Measurements from ENCODE around the gene SLC35F1. TPM values are rescaled to one million over a fixed set of nuclear protein-coding genes. Genes with fewer than 3 reads are reported as not detected.

The SLC35F1 gene
- total RNA-seq, 1 experiment from 2014 or later: 4.3 TPM

GRCh38 chr6:118207947-118208346 lies 300.9 kb downstream of the SLC35F1 start:
- H3K9me3 ChIP-seq (ENCODE audit: control insufficient read depth, low read depth, low read length): no peaks in the 10 kb centered on the region
- H3K56ac ChIP-seq (ENCODE audit: insufficient read length, low read depth, low read length): no peak overlapping the region
- H3K79me1 ChIP-seq (ENCODE audit: insufficient read depth, low read depth, low read length, poor library complexity, severe bottlenecking): no peaks in the 10 kb centered on the region
- no CpG with 5 or more reads among the region's 10 CpGs for WGBS (ENCODE audit: extremely low coverage, insufficient read length, low lambda C conversion rate)
- no peak overlapping the region for H2BK120ac ChIP-seq (ENCODE audit: low read depth, low read length, poor library complexity, severe bottlenecking)
- H2BK5ac ChIP-seq (ENCODE audit: insufficient read length, low read length): no peak overlapping the region
- Mint-ChIP-seq H3K27ac (no peak overlapping the region), H3K4me3 (no peak overlapping the region), H3K9me3 (no peaks in the 10 kb centered on the region; a peak in 1 of 5 replicates), H3K4me1 (peaks cover 9 to 20% of the 10 kb centered on the region in 2 experiments), H3K27me3 (ENCODE audit: low read depth) (no peaks in the 10 kb centered on the region), H3K36me3 (ENCODE audit: insufficient read depth in 1 of 3, low read depth in 3 of 3) (no peaks in the 10 kb centered on the region; a peak in 1 of 7 replicates)
- no peak overlapping the region for H3K14ac ChIP-seq (ENCODE audit: insufficient read depth, low read length)
- DNase-seq: no peak
- H3K18ac ChIP-seq (ENCODE audit: insufficient read length, low read depth, low read length): no peak overlapping the region
- H2BK20ac ChIP-seq (ENCODE audit: low read depth, low read length, poor library complexity, severe bottlenecking): no peak overlapping the region
- H3K79me2 ChIP-seq (ENCODE audit: insufficient read depth, low read length): no peaks in the 10 kb centered on the region
- no peaks in the 10 kb centered on the region for H3K23me2 ChIP-seq (ENCODE audit: insufficient read length, low read depth, low read length, poor library complexity, severe bottlenecking)
- H2AFZ ChIP-seq (ENCODE audit: low read length): no peak overlapping the region
- H4K20me1 ChIP-seq (ENCODE audit: control insufficient read depth, insufficient read depth, insufficient read length): no peaks in the 10 kb centered on the region
- H3K4ac ChIP-seq (ENCODE audit: low read depth, low read length): no peak overlapping the region
- H3K27ac ChIP-seq (ENCODE audit: insufficient read length, low read depth, low read length): no peak overlapping the region
- H3T11ph ChIP-seq (ENCODE audit: low read length): no peak overlapping the region
- no peak overlapping the region for H4K8ac ChIP-seq (replicated peaks; ENCODE audit: insufficient read length, low read depth, low read length)
- no peak overlapping the region for H3K4me2 ChIP-seq (ENCODE audit: insufficient read depth, insufficient read length, low read length)
- H2BK12ac ChIP-seq (ENCODE audit: insufficient read length, low read depth, low read length): no peak overlapping the region
- H2BK15ac ChIP-seq (ENCODE audit: low read depth, low read length): no peak overlapping the region
- H3K9ac ChIP-seq (ENCODE audit: extremely low read depth, insufficient read length, low read length): no peak overlapping the region
- no peaks in the 10 kb centered on the region for H3K4me1 ChIP-seq (ENCODE audit: insufficient read depth, low read length)
- TF ChIP-seq CTCF (conservative IDR thresholded peaks at IDR 0.05): no peak
- H4K5ac ChIP-seq (ENCODE audit: insufficient read length, low read depth, low read length): no peak overlapping the region
- no peak overlapping the region for H4K91ac ChIP-seq (ENCODE audit: insufficient read length, low read depth, low read length)
- no peak overlapping the region for H2AK5ac ChIP-seq (ENCODE audit: insufficient read length, low read length)
- H3K27me3 ChIP-seq (ENCODE audit: insufficient read depth, low read length): no peaks in the 10 kb centered on the region
- H3K23ac ChIP-seq (ENCODE audit: insufficient read length, low read depth, low read length): no peak overlapping the region
